NCI-H345 treated with DMSO at 0.1 percent for 48 hours (cell line): ENCODE data around the gene RGP1.

Experiments
- DNase-seq: peaks from one replicate; lab custom pipeline; 2025; ENCODE audit not compliant: unreplicated experiment; lab: John Stamatoyannopoulos, UW

Gene RGP1

GRCh38 chr9:35800530-35800929, 51.4 kb downstream of the RGP1 start:
- DNase-seq, result no peak

- DNase-seq, result no peak
Measured at GRCh38 chr9:35801328-35802128, 52.4 kb downstream of the RGP1 start.

- no peak for DNase-seq
Measured at GRCh38 chr9:35806101-35806500, 57.0 kb downstream of the RGP1 start.
